K562 (cell line): ENCODE measurements around the gene EMC8. TPM values are rescaled to one million over a fixed set of nuclear protein-coding genes. Genes with fewer than 3 reads are reported as not detected.

ENCODE experiments used
- CTBP1 ChIP-seq: fragments of 450-650 bp; IDR thresholded peaks from 2 replicates; pipeline ENCODE4 v1.6.1; 2016; ENCODE audit warnings: borderline replicate concordance
- CTCF ChIP-seq, 3 experiments: IDR thresholded peaks in 2 of 3; conservative IDR thresholded peaks in 1 of 3; 2 replicates each; pipeline ENCODE4 v1.5.1; 2011 to 2012; ENCODE audit warnings: low read length in 3 of 3, mild to moderate bottlenecking in 3 of 3, control low read depth in 2 of 3, improper control_type of control experiment in 1 of 3, inconsistent platforms in 1 of 3, low read depth in 1 of 3, mixed read lengths in 1 of 3, moderate library complexity in 1 of 3; ENCODE audit not compliant: insufficient read depth in 2 of 3
- CTCFL ChIP-seq: IDR thresholded peaks from 2 replicates; pipeline ENCODE4 v1.6.1; 2011; ENCODE audit warnings: borderline replicate concordance, low read depth, mild to moderate bottlenecking, moderate library complexity, low read length; ENCODE audit not compliant: insufficient read depth, poor library complexity, severe bottlenecking
- DLX4 ChIP-seq: fragments of 250-450 bp; sonication (Bioruptor Pico); IDR thresholded peaks from 2 replicates; pipeline ENCODE4 v1.6.1; 2021; ENCODE audit warnings: mild to moderate bottlenecking
- RAD21 ChIP-seq, 2 experiments: fragments of 250-450 bp in 1 of 2; fragments of 450-650 bp in 1 of 2; sonication (Bioruptor Pico) in 1 of 2; formaldehyde crosslinking in 1 of 2; IDR thresholded peaks in 1 of 2; conservative IDR thresholded peaks in 1 of 2; 2 replicates each; pipeline versions ENCODE4 v1.4.0 to v1.8.0; 2020 to 2022; ENCODE audit warnings: mild to moderate bottlenecking in 2 of 2, moderate library complexity in 1 of 2
- REST ChIP-seq, 2 experiments: fragments of 450-650 bp; formaldehyde crosslinking in 1 of 2; IDR thresholded peaks; 2 replicates each; pipeline versions ENCODE4 v1.4.0 to v1.6.1; 2014 to 2020; ENCODE audit warnings: mild to moderate bottlenecking in 2 of 2, borderline replicate concordance in 1 of 2, low read depth in 1 of 2
- SMARCC2 ChIP-seq: fragments of 450-650 bp; IDR thresholded peaks from 2 replicates; pipeline ENCODE4 v1.6.1; 2017; ENCODE audit warnings: antibody characterized with exemption, moderate library complexity, mild to moderate bottlenecking, low read depth
- YY1 ChIP-seq, 3 experiments: IDR thresholded peaks; 2 replicates each; pipeline ENCODE4 v1.6.1; 2011; ENCODE audit warnings: low read length in 2 of 3, mild to moderate bottlenecking in 2 of 3, moderate library complexity in 2 of 3, borderline replicate concordance in 1 of 3, control low read depth in 1 of 3, low read depth in 1 of 3; ENCODE audit not compliant: insufficient read depth in 3 of 3, insufficient replicate concordance in 2 of 3, control insufficient read depth in 1 of 3, insufficient read length in 1 of 3; ENCODE audit errors: extremely low read depth in 1 of 3
- polyA plus RNA-seq, 8 experiments: library from polyadenylated mRNA; depleted of rRNA in 4 of 8; stranded (reverse) in 5 of 8; unstranded in 3 of 8; fragments of >200 nt; fragmentation: Nextera tagmentation in 2 of 8; fragmentation: Illumina TruSeq in 1 of 8; extraction: Ambion mirVana in 2 of 8; extraction: Trizol in 1 of 8; gene quantifications; 2 replicates each; pipeline versions ENCODE4 v1.2.1 to v1.2.3, GENCODE V29; 2011 to 2014; ENCODE audit warnings: inconsistent platforms in 1 of 8, missing spikeins in 1 of 8
- total RNA-seq, 7 experiments: library from RNA; depleted of rRNA in 6 of 7; stranded (reverse); fragments of >200 nt in 6 of 7; fragmentation: Illumina TruSeq in 2 of 7; extraction: Trizol in 2 of 7; gene quantifications; 2 replicates each; pipeline versions ENCODE4 v1.2.1 to v1.2.3, GENCODE V29; 2011 to 2021; ENCODE audit warnings: low replicate concordance in 1 of 7

Gene EMC8
- total and polyA plus RNA-seq, 9 of the 15 experiments (the other 6 are each of a cell fraction or from before 2014, with no cell fraction given) = 11.4 to 81.8 (median 48.6) TPM

- TF ChIP-seq REST (IDR thresholded peaks at IDR 0.05; ENCODE audit: borderline replicate concordance) = peak; percentile 17; the same call in 1 of the 2 replicates
- TF ChIP-seq REST (CRISPR knock-in tag; IDR thresholded peaks at IDR 0.05; ENCODE audit: low read depth) = no peak
- peak; percentile 79 for TF ChIP-seq CTCFL
- TF ChIP-seq SMARCC2 = peak; percentile 66; the same call in 1 of the 2 replicates
- peak; percentile 53 to 70 (median 61) for TF ChIP-seq CTCF (IDR thresholded peaks at IDR 0.05 in 2 of 3, conservative IDR thresholded peaks at IDR 0.05 in 1 of 3; ENCODE audit: insufficient read depth in 2 of 3, low read depth in 1 of 3, low read length in 3 of 3)
- TF ChIP-seq RAD21 (CRISPR knock-in tag; conservative IDR thresholded peaks at IDR 0.05 in 1 of 2, IDR thresholded peaks at IDR 0.05 in 1 of 2) = peak in 1 of 2 experiments; percentile 44; a peak in 2 of 4 replicates
- TF ChIP-seq YY1 (IDR thresholded peaks at IDR 0.05; ENCODE audit: borderline replicate concordance in 1 of 3, control insufficient read depth in 1 of 3, extremely low read depth in 1 of 3, insufficient read depth in 3 of 3, insufficient read length in 1 of 3, insufficient replicate concordance in 2 of 3, low read depth in 1 of 3, low read length in 2 of 3) = peak in 1 of 3 experiments; percentile 7
- peak; percentile 54; the same call in 1 of the 2 replicates for TF ChIP-seq CTBP1
- no peak for TF ChIP-seq DLX4 (CRISPR knock-in tag)
Measured at GRCh38 chr16:85752511-85753420, 46.6 kb downstream of the EMC8 start (continued).
